ENCODE results near the gene ATP8B4.

- TF ChIP-seq CEBPB (IDR thresholded peaks at IDR 0.05; ENCODE audit: borderline replicate concordance in 1 of 2, low read depth in 2 of 2, low read length in 2 of 2), result no peak
- no peak for TF ChIP-seq POLR2A (IDR thresholded peaks at IDR 0.05; ENCODE audit: low read depth, low read length)
- no peak for TF ChIP-seq CHD4 (IDR thresholded peaks at IDR 0.05)
- TF ChIP-seq, protein P1, sequence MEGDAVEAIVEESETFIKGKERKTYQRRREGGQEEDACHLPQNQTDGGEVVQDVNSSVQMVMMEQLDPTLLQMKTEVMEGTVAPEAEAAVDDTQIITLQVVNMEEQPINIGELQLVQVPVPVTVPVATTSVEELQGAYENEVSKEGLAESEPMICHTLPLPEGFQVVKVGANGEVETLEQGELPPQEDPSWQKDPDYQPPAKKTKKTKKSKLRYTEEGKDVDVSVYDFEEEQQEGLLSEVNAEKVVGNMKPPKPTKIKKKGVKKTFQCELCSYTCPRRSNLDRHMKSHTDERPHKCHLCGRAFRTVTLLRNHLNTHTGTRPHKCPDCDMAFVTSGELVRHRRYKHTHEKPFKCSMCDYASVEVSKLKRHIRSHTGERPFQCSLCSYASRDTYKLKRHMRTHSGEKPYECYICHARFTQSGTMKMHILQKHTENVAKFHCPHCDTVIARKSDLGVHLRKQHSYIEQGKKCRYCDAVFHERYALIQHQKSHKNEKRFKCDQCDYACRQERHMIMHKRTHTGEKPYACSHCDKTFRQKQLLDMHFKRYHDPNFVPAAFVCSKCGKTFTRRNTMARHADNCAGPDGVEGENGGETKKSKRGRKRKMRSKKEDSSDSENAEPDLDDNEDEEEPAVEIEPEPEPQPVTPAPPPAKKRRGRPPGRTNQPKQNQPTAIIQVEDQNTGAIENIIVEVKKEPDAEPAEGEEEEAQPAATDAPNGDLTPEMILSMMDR (IDR thresholded peaks at IDR 0.05 in 2 of 3, conservative IDR thresholded peaks at IDR 0.05 in 1 of 3; ENCODE audit: control insufficient read depth in 2 of 3, extremely low read depth in 1 of 3, insufficient read depth in 1 of 3, low read depth in 3 of 3, low read length in 3 of 3), result no peak
- no peak for TF ChIP-seq ZBED1 (IDR thresholded peaks at IDR 0.05; ENCODE audit: borderline replicate concordance)
- no peak for TF ChIP-seq MXI1 (IDR thresholded peaks at IDR 0.05; ENCODE audit: low read depth, low read length)
- no peak for TF ChIP-seq NFXL1 (IDR thresholded peaks at IDR 0.05; ENCODE audit: borderline replicate concordance)
- TF ChIP-seq TARDBP (IDR thresholded peaks at IDR 0.05; ENCODE audit: borderline replicate concordance), result no peak
- no peak for TF ChIP-seq EZH2 (IDR thresholded peaks at IDR 0.05; ENCODE audit: borderline replicate concordance, control insufficient read depth, low read depth, low read length)
- no peak for TF ChIP-seq FOXM1 (IDR thresholded peaks at IDR 0.05; ENCODE audit: low read depth, low read length)
- TF ChIP-seq POLR2AphosphoS5 (IDR thresholded peaks at IDR 0.05; ENCODE audit: low read length), result no peak
- no peak for TF ChIP-seq BCLAF1 (IDR thresholded peaks at IDR 0.05)
Observed at GRCh38 chr15:50018491-50018890, 100.5 kb downstream of the ATP8B4 start.

Measured in GM12878 (cell line).